Effector memory CD8-positive, alpha-beta T cell (primary cell): ENCODE measurements around the gene MTX2.

ENCODE experiments used
- ATAC-seq: fragments of 150-1000 bp; cut with Tn5 transposase; replicated peaks from 2 replicates; pipeline ENCODE4 v1.10.0; 2021; ENCODE audit warnings: mild to moderate bottlenecking, moderate library complexity
- DNase-seq, 3 experiments: peaks; one replicate each; pipeline ENCODE4 v3.0.0; 2021
- H3K27ac Mint-ChIP-seq, 2 donors: one replicate each; pipeline ENCODE4 v1.8.0; 2022; ENCODE audit warnings: mild to moderate bottlenecking in 2 of 2, mixed read lengths in 2 of 2, moderate library complexity in 2 of 2
- H3K27me3 Mint-ChIP-seq, 2 donors: one replicate each; pipeline ENCODE4 v1.8.0; 2022; ENCODE audit warnings: mixed read lengths in 2 of 2
- H3K36me3 Mint-ChIP-seq: one replicate; pipeline ENCODE4 v1.8.0; 2022; ENCODE audit warnings: mild to moderate bottlenecking, moderate library complexity, mixed read lengths; ENCODE audit not compliant: insufficient read depth
- H3K4me1 Mint-ChIP-seq, 2 donors: one replicate each; pipeline ENCODE4 v1.8.0; 2022; ENCODE audit warnings: low read depth in 2 of 2, mixed read lengths in 2 of 2
- H3K4me3 Mint-ChIP-seq, 2 donors: one replicate each; pipeline ENCODE4 v1.8.0; 2022; ENCODE audit warnings: mild to moderate bottlenecking in 2 of 2, mixed read lengths in 2 of 2, moderate library complexity in 2 of 2
- H3K9me3 Mint-ChIP-seq, 2 donors: one replicate each; pipeline ENCODE4 v1.8.0; 2022; ENCODE audit warnings: mixed read lengths in 2 of 2

Gene MTX2

GRCh38 chr2:176270100-176270750, 983 bp downstream of the MTX2 start:
- H3K27ac Mint-ChIP-seq: peak overlapping the region; percentile 89 to 97
- DNase-seq (no peak), ATAC-seq (no peak)
- peak overlapping the region; percentile 96 for H3K4me3 Mint-ChIP-seq
- peaks cover 8% of the 10 kb centered on the region for H3K36me3 Mint-ChIP-seq
- no peaks in the 10 kb centered on the region for H3K9me3 Mint-ChIP-seq
- peaks cover 0 to 6% of the 10 kb centered on the region in 2 donors for H3K27me3 Mint-ChIP-seq
- peaks cover 10 to 13% of the 10 kb centered on the region in 2 donors for H3K4me1 Mint-ChIP-seq

- peaks cover 8% of the 10 kb centered on the region for H3K36me3 Mint-ChIP-seq
- DNase-seq (no peak), ATAC-seq (no peak)
- H3K27me3 Mint-ChIP-seq: no peaks in the 10 kb centered on the region
- no peak overlapping the region for H3K27ac Mint-ChIP-seq
- H3K4me3 Mint-ChIP-seq: no peak overlapping the region
- peaks cover 12 to 17% of the 10 kb centered on the region in 2 donors for H3K4me1 Mint-ChIP-seq
- H3K9me3 Mint-ChIP-seq: no peaks in the 10 kb centered on the region
These were observed 3.7 kb downstream of the MTX2 start for GRCh38 chr2:176272870-176273459.

GRCh38 chr2:176278927-176279326, 9.7 kb downstream of the MTX2 start:
- DNase-seq (no peak), ATAC-seq (no peak)
- H3K4me1 Mint-ChIP-seq: peaks cover 23 to 31% of the 10 kb centered on the region in 2 donors
- no peaks in the 10 kb centered on the region for H3K27me3 Mint-ChIP-seq
- no peaks in the 10 kb centered on the region for H3K9me3 Mint-ChIP-seq
- no peak overlapping the region for H3K27ac Mint-ChIP-seq
- no peaks in the 10 kb centered on the region for H3K36me3 Mint-ChIP-seq
- H3K4me3 Mint-ChIP-seq: no peak overlapping the region

GRCh38 chr2:176280156-176280555, 10.9 kb downstream of the MTX2 start:
- no peaks in the 10 kb centered on the region for H3K27me3 Mint-ChIP-seq
- no peak for ATAC-seq
- H3K27ac Mint-ChIP-seq: no peak overlapping the region
- peaks cover under 1% of the 10 kb centered on the region for H3K36me3 Mint-ChIP-seq
- DNase-seq: no peak
- no peaks in the 10 kb centered on the region for H3K9me3 Mint-ChIP-seq
- peaks cover 21 to 31% of the 10 kb centered on the region in 2 donors for H3K4me1 Mint-ChIP-seq
- H3K4me3 Mint-ChIP-seq: no peak overlapping the region

- no peak overlapping the region for H3K4me3 Mint-ChIP-seq
- H3K36me3 Mint-ChIP-seq: peaks cover 5% of the 10 kb centered on the region
- peaks cover 26 to 40% of the 10 kb centered on the region in 2 donors for H3K4me1 Mint-ChIP-seq
- no peaks in the 10 kb centered on the region for H3K27me3 Mint-ChIP-seq
- peak overlapping the region in 1 of 2 donors; percentile 16 for H3K27ac Mint-ChIP-seq
- no peak for DNase-seq
- H3K9me3 Mint-ChIP-seq: no peaks in the 10 kb centered on the region
- no peak for ATAC-seq
These were observed 11.8 kb downstream of the MTX2 start for GRCh38 chr2:176280867-176281658.

- Mint-ChIP-seq H3K27me3 (no peaks in the 10 kb centered on the region), H3K9me3 (no peaks in the 10 kb centered on the region), H3K4me1 (peaks cover 31 to 51% of the 10 kb centered on the region in 2 donors), H3K36me3 (peaks cover 9% of the 10 kb centered on the region), H3K4me3 (no peak overlapping the region), H3K27ac (no peak overlapping the region)
- no peak for DNase-seq
- no peak for ATAC-seq
These were observed 14.2 kb downstream of the MTX2 start for GRCh38 chr2:176283291-176284068.

- Mint-ChIP-seq H3K4me1 (peaks cover 31 to 52% of the 10 kb centered on the region in 2 donors), H3K9me3 (no peaks in the 10 kb centered on the region)
These were observed 15.3 kb downstream of the MTX2 start for GRCh38 chr2:176284461-176285049.

GRCh38 chr2:176285321-176285720, 16.1 kb downstream of the MTX2 start:
- Mint-ChIP-seq H3K9me3 (no peaks in the 10 kb centered on the region), H3K4me3 (no peak overlapping the region), H3K4me1 (peaks cover 28 to 54% of the 10 kb centered on the region in 2 donors), H3K36me3 (peaks cover 9% of the 10 kb centered on the region), H3K27me3 (no peaks in the 10 kb centered on the region), H3K27ac (no peak overlapping the region)
- DNase-seq: no peak
- ATAC-seq: no peak

More at GRCh38 chr2:176284461-176285049, 15.3 kb downstream of the MTX2 start:
- DNase-seq (no peak), ATAC-seq (no peak)
- Mint-ChIP-seq H3K27ac (no peak overlapping the region), H3K36me3 (peaks cover 9% of the 10 kb centered on the region), H3K27me3 (no peaks in the 10 kb centered on the region), H3K4me3 (no peak overlapping the region)

- H3K36me3 Mint-ChIP-seq: peaks cover 4% of the 10 kb centered on the region
- DNase-seq (no peak), ATAC-seq (no peak)
- H3K27ac Mint-ChIP-seq: no peak overlapping the region
- H3K9me3 Mint-ChIP-seq: no peaks in the 10 kb centered on the region
- no peaks in the 10 kb centered on the region for H3K27me3 Mint-ChIP-seq
- H3K4me3 Mint-ChIP-seq: no peak overlapping the region
- H3K4me1 Mint-ChIP-seq: peaks cover 14 to 38% of the 10 kb centered on the region in 2 donors
These were observed 22.1 kb downstream of the MTX2 start for GRCh38 chr2:176291335-176291734.

- no peak for ATAC-seq
- Mint-ChIP-seq H3K4me3 (no peak overlapping the region), H3K4me1 (peaks cover 12 to 34% of the 10 kb centered on the region in 2 donors), H3K9me3 (no peaks in the 10 kb centered on the region), H3K36me3 (peaks cover 4% of the 10 kb centered on the region), H3K27me3 (no peaks in the 10 kb centered on the region), H3K27ac (no peak overlapping the region)
- DNase-seq: no peak
These were observed 22.6 kb downstream of the MTX2 start for GRCh38 chr2:176291809-176292283.

GRCh38 chr2:176292608-176293007, 23.4 kb downstream of the MTX2 start:
- H3K27me3 Mint-ChIP-seq: no peaks in the 10 kb centered on the region
- H3K9me3 Mint-ChIP-seq: no peaks in the 10 kb centered on the region
- H3K4me1 Mint-ChIP-seq: peaks cover 11 to 33% of the 10 kb centered on the region in 2 donors
- H3K27ac Mint-ChIP-seq: no peak overlapping the region
- DNase-seq: no peak
- no peak overlapping the region for H3K4me3 Mint-ChIP-seq
- ATAC-seq: no peak
- peaks cover 4% of the 10 kb centered on the region for H3K36me3 Mint-ChIP-seq

- DNase-seq (no peak), ATAC-seq (no peak)
- Mint-ChIP-seq H3K9me3 (no peaks in the 10 kb centered on the region), H3K27me3 (no peaks in the 10 kb centered on the region), H3K4me1 (peaks cover 9 to 28% of the 10 kb centered on the region in 2 donors), H3K4me3 (no peak overlapping the region), H3K27ac (no peak overlapping the region), H3K36me3 (no peaks in the 10 kb centered on the region)
These were observed 24.1 kb downstream of the MTX2 start for GRCh38 chr2:176293334-176293733.

- Mint-ChIP-seq H3K4me3 (no peak overlapping the region), H3K36me3 (no peaks in the 10 kb centered on the region), H3K27ac (no peak overlapping the region), H3K27me3 (no peaks in the 10 kb centered on the region), H3K4me1 (peaks cover 6 to 10% of the 10 kb centered on the region in 2 donors), H3K9me3 (no peaks in the 10 kb centered on the region)
- ATAC-seq (no peak), DNase-seq (no peak)
These were observed 27.8 kb downstream of the MTX2 start for GRCh38 chr2:176297067-176297466.
